Measurements from ENCODE around the gene KRTCAP2. TPM values are rescaled to one million over a fixed set of nuclear protein-coding genes. Genes with fewer than 3 reads are reported as not detected.

The KRTCAP2 gene
- polyA plus RNA-seq, 1 donor (not counting 4 experiments of a cell fraction or from before 2014, with no cell fraction given) = 127 TPM

DNA sequence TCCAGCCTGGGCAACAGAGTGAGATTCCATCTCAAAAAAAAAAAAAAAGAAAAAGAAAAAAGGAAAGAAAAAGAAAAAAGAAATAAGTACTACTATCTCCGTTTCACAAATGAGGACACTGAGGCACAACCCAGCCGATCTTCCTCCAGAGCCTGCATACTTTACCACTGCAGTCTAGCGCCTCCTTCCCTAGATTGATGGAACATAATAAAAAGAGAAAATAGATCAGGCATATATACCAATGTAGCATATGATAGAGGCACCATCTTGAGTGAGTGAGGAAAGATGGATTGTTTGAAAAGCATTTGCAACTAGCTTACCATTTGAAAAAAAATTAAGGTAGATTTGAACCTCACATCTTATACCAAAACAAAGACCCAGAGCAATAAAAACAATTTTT, 27.6 kb downstream of the KRTCAP2 start:
- Histone ChIP-seq H3K4me1 (ENCODE audit: control insufficient read depth, extremely low read depth, insufficient read depth, low read length) (no peaks in the 10 kb centered on the region), H3K4me3 (ENCODE audit: control insufficient read depth in 2 of 3, extremely low read depth in 1 of 3, insufficient read depth in 2 of 3, low read depth in 1 of 3, low read length in 3 of 3) (no peak overlapping the region), H3K9me3 (ENCODE audit: control insufficient read depth, low read depth, low read length) (no peaks in the 10 kb centered on the region), H3K4me2 (ENCODE audit: control insufficient read depth, extremely low read depth, insufficient read depth, low read depth, low read length) (no peak overlapping the region), H3K27me3 (ENCODE audit: control insufficient read depth, extremely low read depth, insufficient read depth, low read length) (no peaks in the 10 kb centered on the region), H3K79me2 (ENCODE audit: control insufficient read depth, insufficient read depth, low read length) (no peaks in the 10 kb centered on the region), H3K27ac (ENCODE audit: control insufficient read depth, insufficient read depth, low read length) (no peak overlapping the region), H4K20me1 (ENCODE audit: control insufficient read depth, extremely low read depth, insufficient read depth, low read length) (no peaks in the 10 kb centered on the region), H3K9me1 (ENCODE audit: control insufficient read depth, extremely low read depth, insufficient read depth, low read length) (no peaks in the 10 kb centered on the region), H2AFZ (ENCODE audit: control insufficient read depth, low read length) (no peak overlapping the region), H3K36me3 (ENCODE audit: control insufficient read depth in 2 of 2, extremely low read depth in 1 of 2, insufficient read depth in 2 of 2, low read length in 2 of 2) (no peaks in the 10 kb centered on the region), H3K9ac (ENCODE audit: control insufficient read depth, extremely low read depth, insufficient read depth, low read length) (no peak overlapping the region)
- no peak for DNase-seq (ENCODE audit: low read depth, low spot score)
- FAIRE-seq = no peak
- dilution Hi-C loops (cut with MboI; ENCODE audit: extremely low pct_ligation_motif_present, low sequenced_read_pairs) = no loop called here
- TF ChIP-seq EZH2 (IDR thresholded peaks at IDR 0.05; ENCODE audit: low read length) = no peak
- TF ChIP-seq, protein P1, sequence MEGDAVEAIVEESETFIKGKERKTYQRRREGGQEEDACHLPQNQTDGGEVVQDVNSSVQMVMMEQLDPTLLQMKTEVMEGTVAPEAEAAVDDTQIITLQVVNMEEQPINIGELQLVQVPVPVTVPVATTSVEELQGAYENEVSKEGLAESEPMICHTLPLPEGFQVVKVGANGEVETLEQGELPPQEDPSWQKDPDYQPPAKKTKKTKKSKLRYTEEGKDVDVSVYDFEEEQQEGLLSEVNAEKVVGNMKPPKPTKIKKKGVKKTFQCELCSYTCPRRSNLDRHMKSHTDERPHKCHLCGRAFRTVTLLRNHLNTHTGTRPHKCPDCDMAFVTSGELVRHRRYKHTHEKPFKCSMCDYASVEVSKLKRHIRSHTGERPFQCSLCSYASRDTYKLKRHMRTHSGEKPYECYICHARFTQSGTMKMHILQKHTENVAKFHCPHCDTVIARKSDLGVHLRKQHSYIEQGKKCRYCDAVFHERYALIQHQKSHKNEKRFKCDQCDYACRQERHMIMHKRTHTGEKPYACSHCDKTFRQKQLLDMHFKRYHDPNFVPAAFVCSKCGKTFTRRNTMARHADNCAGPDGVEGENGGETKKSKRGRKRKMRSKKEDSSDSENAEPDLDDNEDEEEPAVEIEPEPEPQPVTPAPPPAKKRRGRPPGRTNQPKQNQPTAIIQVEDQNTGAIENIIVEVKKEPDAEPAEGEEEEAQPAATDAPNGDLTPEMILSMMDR (optimal IDR thresholded peaks at IDR 0.05 in 1 of 3, IDR thresholded peaks at IDR 0.05 in 1 of 3, conservative IDR thresholded peaks at IDR 0.05 in 1 of 3; ENCODE audit: extremely low read depth in 1 of 3, insufficient read depth in 2 of 3, low read length in 3 of 3) = peak in 1 of 3 experiments; percentile 6

DNA sequence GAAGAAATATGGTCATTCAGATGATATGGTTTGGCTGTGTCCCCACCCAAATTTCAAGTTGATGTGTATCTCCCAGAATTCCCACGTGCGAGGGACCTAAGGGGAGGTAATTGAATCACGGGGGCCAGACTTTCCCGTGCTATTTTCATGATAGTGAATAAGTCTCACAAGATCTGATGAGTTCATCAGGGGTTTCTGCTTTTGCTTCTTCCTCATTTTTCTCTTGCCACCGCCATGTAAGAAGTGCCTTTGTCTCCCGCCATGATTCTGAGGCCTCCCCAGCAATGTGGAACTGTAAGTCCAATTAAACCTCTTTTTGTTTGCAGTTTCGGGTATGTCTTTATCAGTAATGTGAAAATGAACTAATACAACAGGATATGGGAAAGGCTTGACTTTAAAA, 31.4 kb downstream of the KRTCAP2 start:
- H3K36me3 ChIP-seq (ENCODE audit: control insufficient read depth in 2 of 2, extremely low read depth in 1 of 2, insufficient read depth in 2 of 2, low read length in 2 of 2) = peaks cover 5 to 16% of the 10 kb centered on the region in 2 experiments
- dilution Hi-C loops (cut with MboI; ENCODE audit: extremely low pct_ligation_motif_present, low sequenced_read_pairs) = no loop called here
- no peaks in the 10 kb centered on the region for H3K9me1 ChIP-seq (ENCODE audit: control insufficient read depth, extremely low read depth, insufficient read depth, low read length)
- TF ChIP-seq EZH2 (IDR thresholded peaks at IDR 0.05; ENCODE audit: low read length) = no peak
- TF ChIP-seq, protein P1 (optimal IDR thresholded peaks at IDR 0.05 in 1 of 3, IDR thresholded peaks at IDR 0.05 in 1 of 3, conservative IDR thresholded peaks at IDR 0.05 in 1 of 3; ENCODE audit: extremely low read depth in 1 of 3, insufficient read depth in 2 of 3, low read length in 3 of 3) = no peak
- DNase-seq (ENCODE audit: low read depth, low spot score) (no peak), FAIRE-seq (no peak)
- H3K4me1 ChIP-seq (ENCODE audit: control insufficient read depth, extremely low read depth, insufficient read depth, low read length) = peaks cover 12% of the 10 kb centered on the region
- H3K4me3 ChIP-seq (ENCODE audit: control insufficient read depth in 2 of 3, extremely low read depth in 1 of 3, insufficient read depth in 2 of 3, low read depth in 1 of 3, low read length in 3 of 3) = no peak overlapping the region
- no peaks in the 10 kb centered on the region for H3K9me3 ChIP-seq (ENCODE audit: control insufficient read depth, low read depth, low read length)
- no peak overlapping the region for H3K9ac ChIP-seq (ENCODE audit: control insufficient read depth, extremely low read depth, insufficient read depth, low read length)
- H2AFZ ChIP-seq (ENCODE audit: control insufficient read depth, low read length) = no peak overlapping the region
- H3K4me2 ChIP-seq (ENCODE audit: control insufficient read depth, extremely low read depth, insufficient read depth, low read depth, low read length) = no peak overlapping the region
- H3K27ac ChIP-seq (ENCODE audit: control insufficient read depth, insufficient read depth, low read length) = no peak overlapping the region
- no peaks in the 10 kb centered on the region for H4K20me1 ChIP-seq (ENCODE audit: control insufficient read depth, extremely low read depth, insufficient read depth, low read length)
- no peaks in the 10 kb centered on the region for H3K27me3 ChIP-seq (ENCODE audit: control insufficient read depth, extremely low read depth, insufficient read depth, low read length)
- peaks cover 28% of the 10 kb centered on the region for H3K79me2 ChIP-seq (ENCODE audit: control insufficient read depth, insufficient read depth, low read length)

Measured in keratinocyte (primary cell).